ENCODE data around the gene OR2B2.

Gene OR2B2

DNA sequence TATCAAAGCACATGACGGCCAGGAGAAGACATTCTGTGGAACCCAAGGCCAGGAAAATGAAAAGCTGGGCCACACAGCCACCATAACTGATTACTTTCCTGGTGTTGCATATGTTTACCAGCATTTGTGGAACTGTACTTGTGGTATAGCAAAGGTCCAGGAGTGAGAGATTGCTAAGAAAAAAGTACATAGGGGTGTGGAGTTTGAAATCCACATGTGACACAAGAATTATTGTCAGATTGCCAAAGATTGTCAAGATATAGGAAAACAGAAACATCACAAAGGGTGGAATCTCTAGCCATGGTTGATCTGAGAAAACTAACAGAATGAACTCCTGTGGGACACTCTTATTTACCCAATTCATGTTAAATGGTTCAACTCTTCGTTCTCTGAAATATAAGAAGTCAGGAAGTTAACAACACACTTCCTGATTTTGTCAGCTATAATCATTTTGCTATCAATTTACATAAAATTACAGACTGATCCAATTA is at the start of gene OR2B2:
Gene OR2B2, minus strand, starts transcription at position 441 of the 491 bp plus-strand sequence. Its CDS starts 77 bp downstream, at position 364.
- no peaks in the 10 kb centered on the region for H3K27me3 ChIP-seq (ENCODE audit: insufficient read depth, low read length)
- no peak within 1 kb of the TSS for H2AFZ ChIP-seq (ENCODE audit: low read length)
- H3F3A ChIP-seq (ENCODE audit: insufficient read depth, low read length): no peaks in the 10 kb centered on the region
- TF ChIP-seq, protein P1, sequence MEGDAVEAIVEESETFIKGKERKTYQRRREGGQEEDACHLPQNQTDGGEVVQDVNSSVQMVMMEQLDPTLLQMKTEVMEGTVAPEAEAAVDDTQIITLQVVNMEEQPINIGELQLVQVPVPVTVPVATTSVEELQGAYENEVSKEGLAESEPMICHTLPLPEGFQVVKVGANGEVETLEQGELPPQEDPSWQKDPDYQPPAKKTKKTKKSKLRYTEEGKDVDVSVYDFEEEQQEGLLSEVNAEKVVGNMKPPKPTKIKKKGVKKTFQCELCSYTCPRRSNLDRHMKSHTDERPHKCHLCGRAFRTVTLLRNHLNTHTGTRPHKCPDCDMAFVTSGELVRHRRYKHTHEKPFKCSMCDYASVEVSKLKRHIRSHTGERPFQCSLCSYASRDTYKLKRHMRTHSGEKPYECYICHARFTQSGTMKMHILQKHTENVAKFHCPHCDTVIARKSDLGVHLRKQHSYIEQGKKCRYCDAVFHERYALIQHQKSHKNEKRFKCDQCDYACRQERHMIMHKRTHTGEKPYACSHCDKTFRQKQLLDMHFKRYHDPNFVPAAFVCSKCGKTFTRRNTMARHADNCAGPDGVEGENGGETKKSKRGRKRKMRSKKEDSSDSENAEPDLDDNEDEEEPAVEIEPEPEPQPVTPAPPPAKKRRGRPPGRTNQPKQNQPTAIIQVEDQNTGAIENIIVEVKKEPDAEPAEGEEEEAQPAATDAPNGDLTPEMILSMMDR (IDR thresholded peaks at IDR 0.05; ENCODE audit: low read length): no peak
- TF ChIP-seq EZH2 (IDR thresholded peaks at IDR 0.05; ENCODE audit: borderline replicate concordance, low read length): no peak
- H3K36me3 ChIP-seq (ENCODE audit: insufficient read depth, low read length): no peaks in the 10 kb centered on the region
- no peak within 1 kb of the TSS for H3K4me3 ChIP-seq (ENCODE audit: low read depth, low read length, poor library complexity, severe bottlenecking)
- H3K9ac ChIP-seq (ENCODE audit: low read length): no peak within 1 kb of the TSS
- H3K4me1 ChIP-seq (ENCODE audit: insufficient read depth, low read length, severe bottlenecking): no peaks in the 10 kb centered on the region
- H3K9me3 ChIP-seq (ENCODE audit: low read length): no peaks in the 10 kb centered on the region
- H4K20me1 ChIP-seq (ENCODE audit: insufficient read depth, low read length): no peaks in the 10 kb centered on the region
- H3K4me2 ChIP-seq (ENCODE audit: low read length): no peak within 1 kb of the TSS
- H3K27ac ChIP-seq (ENCODE audit: low read depth, low read length, poor library complexity, severe bottlenecking): no peak within 1 kb of the TSS
- H3K79me2 ChIP-seq (ENCODE audit: insufficient read depth, low read length): no peaks in the 10 kb centered on the region
- no peaks in the 10 kb centered on the region for H3K9me2 ChIP-seq (ENCODE audit: low read depth, low read length)

DNA sequence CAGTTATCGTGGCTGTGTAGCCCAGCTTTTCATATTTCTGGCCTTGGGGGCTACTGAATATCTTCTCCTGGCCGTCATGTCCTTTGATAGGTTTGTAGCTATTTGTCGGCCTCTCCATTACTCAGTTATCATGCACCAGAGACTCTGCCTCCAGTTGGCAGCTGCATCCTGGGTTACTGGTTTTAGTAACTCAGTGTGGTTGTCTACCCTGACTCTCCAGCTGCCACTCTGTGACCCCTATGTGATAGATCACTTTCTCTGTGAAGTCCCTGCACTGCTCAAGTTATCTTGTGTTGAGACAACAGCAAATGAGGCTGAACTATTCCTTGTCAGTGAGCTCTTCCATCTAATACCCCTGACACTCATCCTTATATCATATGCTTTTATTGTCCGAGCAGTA is 45.3 kb upstream of the OR2B2 start:
- TF ChIP-seq EZH2 (IDR thresholded peaks at IDR 0.05; ENCODE audit: borderline replicate concordance, low read length): no peak
- TF ChIP-seq, protein P1 (IDR thresholded peaks at IDR 0.05; ENCODE audit: low read length): no peak

DNA sequence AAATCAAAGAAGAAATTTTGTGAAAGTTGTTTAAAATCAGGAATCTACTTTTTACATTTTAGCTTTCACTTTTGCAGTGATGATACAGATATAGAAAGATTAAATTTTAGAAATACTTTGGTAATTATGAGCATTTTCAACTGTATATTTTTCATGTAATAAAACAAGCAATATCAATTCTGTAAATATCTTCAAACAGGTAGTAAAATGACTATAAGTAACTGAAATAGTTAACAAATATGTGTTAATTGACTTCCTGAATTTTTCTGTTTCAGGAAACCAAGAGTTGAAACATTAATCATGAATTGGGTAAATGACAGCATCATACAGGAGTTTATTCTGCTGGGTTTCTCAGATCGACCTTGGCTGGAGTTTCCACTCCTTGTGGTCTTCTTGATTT is 44.7 kb upstream of the OR2B2 start, which contains the start of gene OR2B6:
Gene OR2B6, plus strand, starts transcription at position 301 of the 400 bp plus-strand sequence. Its CDS starts 0 bp downstream, at position 301.
- H3F3A ChIP-seq (ENCODE audit: insufficient read depth, low read length): no peaks in the 10 kb centered on the region
- no peak within 1 kb of the TSS for H3K4me3 ChIP-seq (ENCODE audit: low read depth, low read length, poor library complexity, severe bottlenecking)
- TF ChIP-seq EZH2 (IDR thresholded peaks at IDR 0.05; ENCODE audit: borderline replicate concordance, low read length): no peak
- TF ChIP-seq, protein P1 (IDR thresholded peaks at IDR 0.05; ENCODE audit: low read length): no peak
- H3K4me1 ChIP-seq (ENCODE audit: insufficient read depth, low read length, severe bottlenecking): no peaks in the 10 kb centered on the region
- H3K4me2 ChIP-seq (ENCODE audit: low read length): no peak within 1 kb of the TSS
- H3K9me2 ChIP-seq (ENCODE audit: low read depth, low read length): no peaks in the 10 kb centered on the region
- H3K27ac ChIP-seq (ENCODE audit: low read depth, low read length, poor library complexity, severe bottlenecking): no peak within 1 kb of the TSS
- H3K9ac ChIP-seq (ENCODE audit: low read length): no peak within 1 kb of the TSS
- H4K20me1 ChIP-seq (ENCODE audit: insufficient read depth, low read length): no peaks in the 10 kb centered on the region
- no peak within 1 kb of the TSS for H2AFZ ChIP-seq (ENCODE audit: low read length)
- H3K36me3 ChIP-seq (ENCODE audit: insufficient read depth, low read length): no peaks in the 10 kb centered on the region
- no peaks in the 10 kb centered on the region for H3K27me3 ChIP-seq (ENCODE audit: insufficient read depth, low read length)
- H3K79me2 ChIP-seq (ENCODE audit: insufficient read depth, low read length): no peaks in the 10 kb centered on the region
- no peaks in the 10 kb centered on the region for H3K9me3 ChIP-seq (ENCODE audit: low read length)

More for the DNA sequence above, 45.3 kb upstream of the OR2B2 start:
- Histone ChIP-seq H3K27me3 (ENCODE audit: insufficient read depth, low read length) (no peaks in the 10 kb centered on the region), H3K9ac (ENCODE audit: low read length) (no peak overlapping the region), H3K9me2 (ENCODE audit: low read depth, low read length) (no peaks in the 10 kb centered on the region), H3K36me3 (ENCODE audit: insufficient read depth, low read length) (no peaks in the 10 kb centered on the region), H4K20me1 (ENCODE audit: insufficient read depth, low read length) (no peaks in the 10 kb centered on the region), H3K4me1 (ENCODE audit: insufficient read depth, low read length, severe bottlenecking) (no peaks in the 10 kb centered on the region), H3K4me2 (ENCODE audit: low read length) (no peak overlapping the region), H2AFZ (ENCODE audit: low read length) (no peak overlapping the region), H3K27ac (ENCODE audit: low read depth, low read length, poor library complexity, severe bottlenecking) (no peak overlapping the region), H3K4me3 (ENCODE audit: low read depth, low read length, poor library complexity, severe bottlenecking) (no peak overlapping the region), H3K79me2 (ENCODE audit: insufficient read depth, low read length) (no peaks in the 10 kb centered on the region), H3K9me3 (ENCODE audit: low read length) (no peaks in the 10 kb centered on the region), H3F3A (ENCODE audit: insufficient read depth, low read length) (no peaks in the 10 kb centered on the region)
